Measurements from ENCODE around the gene GALT. TPM values are rescaled to one million over a fixed set of nuclear protein-coding genes. Genes with fewer than 3 reads are reported as not detected.
A peak's percentile ranks its signal among the peaks of the same experiment; 100 is the strongest.

GALT gene
- total RNA-seq, 1 experiment from 2014 or later: 7.6 TPM

DNA sequence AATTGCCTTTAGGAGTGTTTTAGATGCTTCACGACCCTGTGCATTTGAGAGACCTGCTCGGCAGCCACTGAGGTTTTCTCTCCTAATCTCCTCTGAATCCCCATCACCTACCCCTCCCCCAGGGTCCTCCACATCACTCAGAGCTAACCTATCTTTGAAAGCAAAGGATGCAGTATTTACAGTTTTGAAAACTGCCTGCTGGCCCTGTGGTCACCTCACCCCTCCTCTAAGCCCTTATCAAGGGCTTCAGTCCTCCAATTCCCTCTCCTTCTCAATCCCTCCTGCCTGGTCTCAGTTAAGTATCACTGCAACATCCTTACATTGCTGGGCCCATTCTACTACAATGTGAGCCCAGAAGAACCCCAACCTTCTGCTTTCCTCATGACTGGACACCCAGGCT, 39.1 kb upstream of the GALT start:
- POLR2A ChIA-PET (ENCODE audit: unreplicated experiment): no interaction called here
- TF ChIP-seq EZH2 (IDR thresholded peaks at IDR 0.05; ENCODE audit: low read length, unreplicated experiment) (no peak), EZH2phosphoT487 (IDR thresholded peaks at IDR 0.05; ENCODE audit: borderline replicate concordance, low read length) (no peak)
- TF ChIP-seq, protein P1, sequence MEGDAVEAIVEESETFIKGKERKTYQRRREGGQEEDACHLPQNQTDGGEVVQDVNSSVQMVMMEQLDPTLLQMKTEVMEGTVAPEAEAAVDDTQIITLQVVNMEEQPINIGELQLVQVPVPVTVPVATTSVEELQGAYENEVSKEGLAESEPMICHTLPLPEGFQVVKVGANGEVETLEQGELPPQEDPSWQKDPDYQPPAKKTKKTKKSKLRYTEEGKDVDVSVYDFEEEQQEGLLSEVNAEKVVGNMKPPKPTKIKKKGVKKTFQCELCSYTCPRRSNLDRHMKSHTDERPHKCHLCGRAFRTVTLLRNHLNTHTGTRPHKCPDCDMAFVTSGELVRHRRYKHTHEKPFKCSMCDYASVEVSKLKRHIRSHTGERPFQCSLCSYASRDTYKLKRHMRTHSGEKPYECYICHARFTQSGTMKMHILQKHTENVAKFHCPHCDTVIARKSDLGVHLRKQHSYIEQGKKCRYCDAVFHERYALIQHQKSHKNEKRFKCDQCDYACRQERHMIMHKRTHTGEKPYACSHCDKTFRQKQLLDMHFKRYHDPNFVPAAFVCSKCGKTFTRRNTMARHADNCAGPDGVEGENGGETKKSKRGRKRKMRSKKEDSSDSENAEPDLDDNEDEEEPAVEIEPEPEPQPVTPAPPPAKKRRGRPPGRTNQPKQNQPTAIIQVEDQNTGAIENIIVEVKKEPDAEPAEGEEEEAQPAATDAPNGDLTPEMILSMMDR (conservative IDR thresholded peaks at IDR 0.05; ENCODE audit: low read depth, low read length): no peak

DNA sequence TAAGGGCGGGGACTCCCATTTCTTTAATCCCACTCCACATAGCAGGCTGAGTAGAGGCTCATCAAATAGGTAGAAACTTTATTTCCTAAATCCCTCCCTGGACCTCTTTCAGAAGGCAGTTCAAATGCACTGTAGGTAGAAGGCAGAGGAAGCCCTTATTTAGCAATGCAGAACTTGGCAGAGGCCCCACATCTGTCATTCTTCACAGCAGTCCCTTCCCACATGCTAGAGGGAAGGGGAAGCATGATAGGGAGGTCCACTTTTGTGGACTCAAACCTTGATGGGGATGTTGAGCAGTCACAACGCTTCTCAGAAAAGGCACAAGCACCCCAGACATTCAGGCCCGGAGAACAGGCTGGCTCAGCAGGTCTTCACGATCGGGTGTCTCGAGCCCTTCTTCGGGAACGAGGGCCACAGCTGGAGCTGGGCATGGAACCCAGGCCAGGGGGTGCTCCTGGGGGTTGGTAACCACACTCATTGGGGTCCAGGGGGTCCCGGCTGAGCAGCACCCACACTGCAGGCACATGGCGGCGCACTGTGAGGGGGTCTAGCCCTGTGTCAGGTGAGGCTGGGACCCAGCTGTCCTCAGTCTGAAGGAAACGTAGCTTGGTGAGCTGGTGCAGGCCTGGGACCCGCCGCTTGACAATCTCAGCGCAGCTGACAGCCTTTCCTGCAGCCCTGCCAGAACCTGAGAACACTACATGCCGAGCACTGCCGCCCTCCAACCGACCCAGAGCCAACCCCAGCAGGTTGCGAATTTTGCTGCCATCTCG, 35.9 kb upstream of the GALT start:
- ChIA-PET POLR2A (ENCODE audit: unreplicated experiment) (no interaction called here), CTCF (no interaction called here)
- peak overlapping the region; percentile 96 for H3K4me2 ChIP-seq (ENCODE audit: low read length)
- ATAC-seq: no peak
- no peaks in the 10 kb centered on the region for H4K20me1 ChIP-seq (ENCODE audit: low read length)
- H3F3A ChIP-seq (ENCODE audit: low read length, unreplicated experiment): no peaks in the 10 kb centered on the region
- no peak overlapping the region for H2AFZ ChIP-seq (ENCODE audit: low read length)
- intact Hi-C loops (cut with micrococcal nuclease): no loop called here
- TF ChIP-seq EZH2 (IDR thresholded peaks at IDR 0.05; ENCODE audit: low read length, unreplicated experiment) (no peak), EZH2phosphoT487 (IDR thresholded peaks at IDR 0.05; ENCODE audit: borderline replicate concordance, low read length) (no peak)
- TF ChIP-seq, protein P1 (conservative IDR thresholded peaks at IDR 0.05; ENCODE audit: low read depth, low read length): no peak
- no peaks in the 10 kb centered on the region for H3K9me3 ChIP-seq (ENCODE audit: low read length)
- H3K27ac ChIP-seq (ENCODE audit: low read length): no peak overlapping the region
- no TSS peak for BruUV-seq (replicated peaks)
- H3K4me3 ChIP-seq (ENCODE audit: low read length): peak overlapping the region; percentile 87
- no peaks in the 10 kb centered on the region for H3K27me3 ChIP-seq (ENCODE audit: low read length)
- peaks cover 15% of the 10 kb centered on the region; the same call in 1 of the 2 replicates for H3K4me1 ChIP-seq (ENCODE audit: insufficient read depth, low read length)
- no peak for DNase-seq
- no peaks in the 10 kb centered on the region for H3K36me3 ChIP-seq (ENCODE audit: low read depth, low read length)
- no peak overlapping the region; the same call in 1 of the 2 replicates for H3K9ac ChIP-seq (ENCODE audit: low read length)
- no peaks in the 10 kb centered on the region for H3K9me2 ChIP-seq (replicated peaks; ENCODE audit: low read length)
- peaks cover 18% of the 10 kb centered on the region for H3K79me2 ChIP-seq (ENCODE audit: low read length)

More for the DNA sequence above, 39.1 kb upstream of the GALT start:
- no peak for ATAC-seq
- intact Hi-C loops (cut with micrococcal nuclease): no loop called here
- no TSS peak for BruUV-seq (replicated peaks)
- H3K9me3 ChIP-seq (ENCODE audit: low read length): no peaks in the 10 kb centered on the region
- no peak for DNase-seq
- H3K36me3 ChIP-seq (ENCODE audit: low read depth, low read length): no peaks in the 10 kb centered on the region
- peaks cover 18% of the 10 kb centered on the region for H3K79me2 ChIP-seq (ENCODE audit: low read length)
- H3K4me3 ChIP-seq (ENCODE audit: low read length): no peak overlapping the region
- H3K27ac ChIP-seq (ENCODE audit: low read length): no peak overlapping the region
- CTCF ChIA-PET: no interaction called here
- H2AFZ ChIP-seq (ENCODE audit: low read length): no peak overlapping the region
- H3K9ac ChIP-seq (ENCODE audit: low read length): no peak overlapping the region
- no peaks in the 10 kb centered on the region for H4K20me1 ChIP-seq (ENCODE audit: low read length)
- peaks cover 11% of the 10 kb centered on the region; the same call in 1 of the 2 replicates for H3K4me1 ChIP-seq (ENCODE audit: insufficient read depth, low read length)
- no peaks in the 10 kb centered on the region for H3K27me3 ChIP-seq (ENCODE audit: low read length)
- H3F3A ChIP-seq (ENCODE audit: low read length, unreplicated experiment): no peaks in the 10 kb centered on the region
- H3K4me2 ChIP-seq (ENCODE audit: low read length): no peak overlapping the region
- H3K9me2 ChIP-seq (replicated peaks; ENCODE audit: low read length): no peaks in the 10 kb centered on the region

DNA sequence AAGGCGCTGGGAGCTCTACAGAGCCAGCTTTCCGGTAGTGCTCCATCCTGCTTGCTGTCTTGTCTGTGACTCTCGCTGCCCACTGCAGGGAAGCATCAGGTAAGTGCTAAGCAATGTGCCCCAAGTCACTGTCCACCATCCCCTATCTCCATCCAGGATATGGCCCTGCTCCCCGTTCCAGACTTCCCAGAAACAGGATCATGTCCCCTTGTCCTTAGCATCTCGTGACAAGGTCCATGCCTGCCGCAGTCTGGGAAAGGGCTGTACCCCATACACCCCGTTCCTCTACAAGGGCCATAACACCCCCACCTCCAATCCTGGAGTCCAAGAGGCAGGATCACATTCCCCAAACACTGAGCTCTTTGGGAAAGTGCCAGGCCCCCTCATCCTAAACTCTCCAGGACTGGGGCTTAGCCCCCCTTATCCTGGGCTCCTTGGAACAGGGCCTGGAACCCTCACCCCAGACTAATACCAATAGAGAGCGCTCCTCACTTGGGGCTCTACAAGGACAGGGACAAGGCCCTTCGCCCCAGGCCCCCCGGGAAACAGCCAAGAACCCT, 35.1 kb upstream of the GALT start:
- Histone ChIP-seq H3K4me1 (ENCODE audit: insufficient read depth, low read length) (peaks cover 15% of the 10 kb centered on the region; the same call in 1 of the 2 replicates), H2AFZ (ENCODE audit: low read length) (peak overlapping the region; percentile 88), H3K9ac (ENCODE audit: low read length) (peak overlapping the region; percentile 97), H3K36me3 (ENCODE audit: low read depth, low read length) (no peaks in the 10 kb centered on the region), H3K9me3 (ENCODE audit: low read length) (no peaks in the 10 kb centered on the region), H3K79me2 (ENCODE audit: low read length) (peaks cover 18% of the 10 kb centered on the region), H3F3A (ENCODE audit: low read length, unreplicated experiment) (no peaks in the 10 kb centered on the region), H3K4me3 (ENCODE audit: low read length) (peak overlapping the region; percentile 87), H3K27ac (ENCODE audit: low read length) (peak overlapping the region; percentile 32; the same call in 1 of the 2 replicates), H3K9me2 (replicated peaks; ENCODE audit: low read length) (no peaks in the 10 kb centered on the region), H4K20me1 (ENCODE audit: low read length) (no peaks in the 10 kb centered on the region), H3K4me2 (ENCODE audit: low read length) (peak overlapping the region; percentile 96), H3K27me3 (ENCODE audit: low read length) (no peaks in the 10 kb centered on the region)
- DNase-seq: no peak
- ChIA-PET CTCF (no interaction called here), POLR2A (ENCODE audit: unreplicated experiment) (no interaction called here)
- BruUV-seq (replicated peaks): TSS peak; percentile 71
- TF ChIP-seq EZH2phosphoT487 (IDR thresholded peaks at IDR 0.05; ENCODE audit: borderline replicate concordance, low read length) (no peak), EZH2 (IDR thresholded peaks at IDR 0.05; ENCODE audit: low read length, unreplicated experiment) (no peak)
- TF ChIP-seq, protein P1 (conservative IDR thresholded peaks at IDR 0.05; ENCODE audit: low read depth, low read length): no peak
- intact Hi-C loops (cut with micrococcal nuclease): no loop called here
- ATAC-seq: peak; percentile 4; the same call in 1 of the 2 replicates

All from PC-3 (cell line).